ENCODE measurements around the gene PSMG4.

PSMG4 gene

GRCh38 chr6:3230900-3231246, 27.9 kb upstream of the PSMG4 start:
- H3K4me3 ChIP-seq (ENCODE audit: low read length), result peak overlapping the region; percentile 69
- no peak for TF ChIP-seq CTCF (conservative IDR thresholded peaks at IDR 0.05; ENCODE audit: low read length)
- DNase-seq (ENCODE audit: low read depth), result peak; percentile 21

- peak; percentile 75 for DNase-seq (ENCODE audit: low read depth)
- no peak for TF ChIP-seq CTCF (conservative IDR thresholded peaks at IDR 0.05; ENCODE audit: low read length)
- peak overlapping the region; percentile 69 for H3K4me3 ChIP-seq (ENCODE audit: low read length)
These were observed 27.3 kb upstream of the PSMG4 start for GRCh38 chr6:3231247-3232016.

- TF ChIP-seq CTCF (conservative IDR thresholded peaks at IDR 0.05; ENCODE audit: low read length), result no peak
- peak overlapping the region; percentile 69 for H3K4me3 ChIP-seq (ENCODE audit: low read length)
- DNase-seq (ENCODE audit: low read depth), result no peak
These were observed 26.5 kb upstream of the PSMG4 start for GRCh38 chr6:3232017-3232945.

DNA sequence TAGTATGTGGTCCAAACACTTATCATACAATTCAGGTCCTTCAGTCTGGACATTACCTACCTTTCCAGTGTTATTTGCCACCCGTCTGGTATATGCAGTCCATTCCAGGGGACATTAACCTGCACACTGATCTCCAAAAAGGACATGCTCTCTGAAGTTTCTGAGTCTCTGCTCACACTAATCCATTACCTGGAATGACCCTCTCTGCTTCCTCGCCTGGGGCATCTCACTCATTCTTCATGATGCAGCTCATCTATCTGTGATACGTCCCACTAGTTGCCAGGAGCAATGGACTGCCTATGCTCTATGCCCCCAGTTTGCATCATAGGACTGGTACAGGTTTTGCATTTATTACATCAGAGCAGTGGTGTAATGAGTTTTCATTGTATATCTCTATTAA, 25.4 kb upstream of the PSMG4 start:
- no peak for TF ChIP-seq CTCF (conservative IDR thresholded peaks at IDR 0.05; ENCODE audit: low read length)
- H3K4me3 ChIP-seq (ENCODE audit: low read length), result no peak overlapping the region
- no peak for DNase-seq (ENCODE audit: low read depth)

DNA sequence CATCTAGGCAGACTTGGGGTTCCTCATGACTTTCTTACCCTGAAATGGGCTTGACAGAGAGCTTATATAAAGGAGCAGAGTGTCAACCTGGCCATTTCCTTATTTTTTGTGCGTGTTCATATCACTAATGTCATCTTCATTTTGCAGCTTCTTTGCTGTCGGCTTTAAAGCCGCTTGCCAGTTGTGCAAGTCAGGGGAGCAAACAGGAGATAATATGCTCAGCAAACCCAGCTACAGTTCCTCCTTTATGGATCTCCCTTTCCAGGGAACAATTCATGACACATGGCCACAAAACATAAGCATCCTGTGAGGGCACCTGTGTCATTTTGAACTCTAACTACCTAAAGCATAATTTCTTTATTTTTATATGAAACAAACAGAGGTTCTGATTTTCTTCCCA, 24.8 kb upstream of the PSMG4 start:
- no peak overlapping the region for H3K4me3 ChIP-seq (ENCODE audit: low read length)
- no peak for TF ChIP-seq CTCF (conservative IDR thresholded peaks at IDR 0.05; ENCODE audit: low read length)
- DNase-seq (ENCODE audit: low read depth), result no peak

DNA sequence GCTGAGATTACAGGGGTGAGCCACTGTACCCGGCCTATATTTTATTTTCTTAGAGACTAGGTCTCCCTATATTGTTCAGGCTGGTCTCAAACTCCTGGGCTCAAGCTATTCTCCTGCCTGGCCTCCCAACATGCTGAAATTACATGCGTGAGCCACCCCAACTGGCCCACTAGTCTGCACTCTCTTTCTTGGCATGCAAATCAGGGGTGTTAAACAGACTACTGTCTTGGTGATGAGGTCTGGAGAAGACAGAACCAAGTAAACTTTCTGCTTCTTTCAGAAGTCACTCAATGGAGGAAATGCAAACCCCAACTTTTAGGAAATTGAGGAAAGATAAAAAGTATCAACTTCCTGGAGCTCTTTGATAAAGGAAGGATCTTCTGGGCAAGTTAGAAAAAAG, 23.3 kb upstream of the PSMG4 start:
- no peak for DNase-seq (ENCODE audit: low read depth)
- H3K4me3 ChIP-seq (ENCODE audit: low read length), result no peak overlapping the region
- TF ChIP-seq CTCF (conservative IDR thresholded peaks at IDR 0.05; ENCODE audit: low read length), result no peak
